Renal cortex interstitium (tissue), 11 donors: Measurements from ENCODE around the gene SNX1. TPM values are rescaled to one million over a fixed set of nuclear protein-coding genes. Genes with fewer than 3 reads are reported as not detected.
A peak's percentile ranks its signal among the peaks of the same experiment; 100 is the strongest.

Source experiments
- DNase-seq, 11 donors: peaks; one replicate each; pipeline ENCODE4 v3.0.0-alpha.2; 2013; ENCODE audit warnings: low read depth in 9 of 11, low spot score in 4 of 11; ENCODE audit errors: extremely low read depth in 1 of 11
- polyA plus RNA-seq, 3 donors: library from polyadenylated mRNA; unstranded; fragments of 120-200 nt; gene quantifications; one replicate each; pipeline ENCODE4 v1.2.1, GENCODE V29; 2013; ENCODE audit not compliant: insufficient read length in 3 of 3

SNX1 gene
- polyA plus RNA-seq, 3 donors = 103 to 113 (median 106) TPM

DNA sequence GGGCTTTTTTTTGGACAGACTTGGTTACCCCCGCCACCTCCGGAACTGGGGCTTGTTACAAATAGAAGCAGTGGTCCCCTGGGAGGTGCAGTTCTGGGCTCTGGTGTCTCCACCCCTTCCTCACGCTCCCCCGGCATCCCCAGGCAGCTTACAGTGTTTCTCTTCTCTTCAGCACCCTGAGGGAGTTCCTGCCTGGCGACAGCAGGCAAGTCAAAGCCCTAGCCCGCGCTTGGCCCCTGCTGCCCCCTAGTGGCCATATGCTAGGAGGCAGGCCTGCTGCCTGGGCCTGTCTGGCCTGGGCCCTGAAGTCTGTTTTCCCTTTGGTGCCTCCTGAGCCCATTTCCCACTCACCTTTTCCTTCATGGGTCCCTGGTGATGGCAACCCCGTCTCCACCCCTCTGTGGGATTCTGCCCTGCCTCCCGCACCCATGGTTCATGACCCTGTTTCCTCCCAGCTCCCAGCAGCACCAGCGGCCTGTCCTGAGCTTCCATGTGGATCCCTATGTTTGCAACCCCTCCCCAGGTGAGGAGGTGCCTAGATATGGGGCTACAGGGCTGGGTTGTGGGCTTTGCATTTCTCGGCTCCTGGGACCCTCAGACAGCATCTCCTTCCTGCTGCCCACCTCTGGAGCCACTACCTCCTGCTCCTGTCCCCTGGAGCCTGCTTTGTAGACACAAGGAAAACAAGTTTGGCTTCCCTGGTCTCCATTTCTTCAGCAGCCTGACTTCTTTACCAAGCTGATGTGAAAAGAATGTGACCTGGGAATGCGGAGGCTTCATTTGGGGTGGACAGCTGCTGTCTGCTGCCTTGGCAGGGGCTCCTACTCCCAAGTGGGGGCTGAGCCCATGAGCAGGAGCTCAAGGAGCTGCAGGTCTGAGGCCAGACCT, 57.9 kb downstream of the SNX1 start:
- peak in 10 of 11 donors; percentile 66 to 84 (median 76) for DNase-seq

DNA sequence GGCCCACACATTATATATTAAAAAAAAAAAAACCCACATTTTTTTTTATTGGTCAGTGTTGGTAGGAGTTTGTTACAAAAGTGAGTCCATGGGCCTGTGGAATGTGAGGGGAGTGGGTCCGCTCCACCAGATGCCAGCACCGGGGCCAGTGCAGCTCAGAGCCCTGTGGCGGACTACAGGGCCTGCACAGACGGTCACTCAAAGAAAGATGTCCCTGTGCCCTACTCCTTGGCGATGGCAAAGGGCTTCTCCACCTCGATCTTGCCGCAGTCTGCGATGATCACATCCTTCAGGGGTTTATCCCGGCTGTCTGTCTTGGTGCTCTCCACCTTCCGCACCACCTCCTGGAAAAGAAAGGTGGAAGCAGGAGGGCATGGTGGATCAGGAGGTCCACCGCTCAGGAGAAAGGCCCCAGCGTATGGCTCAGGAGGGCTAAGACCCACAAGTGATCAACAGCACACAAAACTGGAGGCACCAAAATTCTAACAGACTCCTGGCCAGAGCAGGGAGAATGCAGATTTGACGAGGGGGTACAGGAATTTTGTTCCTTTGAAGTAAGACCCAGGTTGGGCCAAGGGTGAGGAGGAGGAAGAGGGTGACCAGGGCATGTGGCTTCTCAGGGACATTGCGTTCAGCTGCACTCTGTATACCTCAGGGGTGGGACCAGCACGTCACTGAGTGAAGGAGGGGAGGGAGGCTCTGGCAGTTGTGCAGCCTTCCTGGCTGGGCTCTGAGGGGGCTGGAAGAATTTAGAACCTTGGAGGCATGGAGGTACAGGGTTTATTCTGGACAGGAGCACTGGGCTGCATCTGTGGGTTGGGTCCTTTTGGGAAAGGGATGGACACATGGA, 60.2 kb downstream of the SNX1 start:
- no peak for DNase-seq

DNA sequence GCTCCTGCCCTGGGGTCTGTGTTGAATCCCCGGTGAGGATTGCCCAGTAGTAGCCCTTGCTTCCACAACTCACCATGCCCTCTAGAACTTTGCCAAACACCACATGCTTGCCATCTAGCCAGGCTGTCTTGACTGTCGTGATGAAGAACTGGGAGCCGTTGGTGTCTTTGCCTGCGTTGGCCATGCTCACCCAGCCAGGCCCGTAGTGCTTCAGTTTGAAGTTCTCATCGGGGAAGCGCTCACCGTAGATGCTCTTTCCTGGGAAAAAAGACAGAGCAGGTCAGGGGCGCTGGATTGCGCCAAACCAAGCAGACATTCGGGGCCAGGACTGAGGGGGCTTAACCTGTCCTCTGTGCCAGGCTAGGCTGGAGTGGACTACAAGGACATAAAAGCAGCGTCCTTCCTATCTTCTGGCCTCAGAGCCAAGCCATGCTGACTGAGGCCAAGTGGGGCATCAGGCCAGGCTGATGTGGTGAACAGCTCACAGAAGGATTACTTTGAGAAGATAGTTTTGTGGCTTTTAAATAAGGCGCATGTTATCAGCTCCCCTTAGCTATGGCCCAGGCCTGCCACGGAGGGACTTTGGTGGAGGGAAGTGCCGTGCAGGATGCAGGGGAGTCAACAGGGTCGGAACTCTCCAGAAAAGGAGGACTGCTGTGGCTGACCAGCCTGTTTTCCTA, 61.0 kb downstream of the SNX1 start:
- no peak for DNase-seq

DNA sequence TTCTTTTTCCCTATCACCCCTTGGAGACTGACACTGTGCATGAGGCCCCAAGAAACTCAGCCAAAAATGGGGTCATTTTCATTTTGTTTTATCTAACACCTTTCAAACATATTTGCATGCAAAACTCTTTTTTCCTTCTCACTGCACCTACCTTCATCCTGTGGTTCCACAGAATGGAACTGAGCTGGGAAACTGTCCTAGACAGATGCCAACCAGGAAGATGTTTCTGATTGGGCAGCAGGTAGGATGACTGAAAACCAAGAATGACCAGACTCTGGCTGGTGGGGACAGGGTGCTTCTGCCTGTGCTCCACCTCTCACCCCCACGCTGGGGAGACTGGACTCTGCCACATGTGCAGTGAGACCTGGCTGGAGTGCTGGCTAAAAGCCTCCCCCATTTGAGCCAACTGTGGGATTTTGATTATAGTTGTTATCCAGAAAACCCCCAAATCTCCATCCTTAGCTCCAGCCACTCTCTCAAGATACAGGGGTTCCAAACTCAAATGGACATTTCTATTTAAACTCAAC, 61.9 kb downstream of the SNX1 start:
- no peak for DNase-seq

DNA sequence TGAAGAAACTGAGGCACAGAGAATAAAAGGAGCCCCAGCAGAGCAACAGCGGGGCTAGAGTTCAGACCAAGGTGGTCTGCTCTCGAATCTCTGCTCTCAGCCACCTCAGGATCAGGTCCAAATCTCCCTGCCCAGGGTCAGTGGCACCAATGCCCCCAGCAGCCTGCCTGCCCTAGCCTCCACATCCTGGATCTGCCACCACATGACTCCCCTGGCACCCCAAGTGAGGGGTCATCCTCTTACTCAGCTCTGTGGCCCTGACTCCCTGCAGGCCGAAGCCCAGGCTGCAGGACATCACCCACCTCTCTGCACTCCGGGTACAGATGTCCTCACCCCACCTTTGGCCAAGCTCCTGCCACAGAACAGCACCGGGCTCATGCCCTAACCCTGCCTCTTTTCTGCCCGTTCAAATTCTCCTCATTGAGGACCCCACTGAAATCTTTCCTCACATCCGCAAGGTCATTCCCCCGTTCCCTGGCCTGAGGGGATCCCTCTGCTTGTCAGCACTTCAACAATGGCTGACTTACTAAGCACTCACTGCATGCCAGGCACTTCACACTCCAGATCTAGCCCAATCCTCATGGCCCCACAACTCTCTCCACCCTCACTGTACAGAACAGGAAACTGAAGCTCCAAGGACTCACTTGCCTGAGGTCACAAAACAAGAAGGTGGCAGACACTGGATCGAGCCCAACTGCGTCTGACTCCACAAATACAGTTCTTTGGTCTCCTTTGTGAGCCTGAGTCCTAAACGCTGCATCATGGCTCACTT, 62.8 kb downstream of the SNX1 start:
- no peak for DNase-seq

DNA sequence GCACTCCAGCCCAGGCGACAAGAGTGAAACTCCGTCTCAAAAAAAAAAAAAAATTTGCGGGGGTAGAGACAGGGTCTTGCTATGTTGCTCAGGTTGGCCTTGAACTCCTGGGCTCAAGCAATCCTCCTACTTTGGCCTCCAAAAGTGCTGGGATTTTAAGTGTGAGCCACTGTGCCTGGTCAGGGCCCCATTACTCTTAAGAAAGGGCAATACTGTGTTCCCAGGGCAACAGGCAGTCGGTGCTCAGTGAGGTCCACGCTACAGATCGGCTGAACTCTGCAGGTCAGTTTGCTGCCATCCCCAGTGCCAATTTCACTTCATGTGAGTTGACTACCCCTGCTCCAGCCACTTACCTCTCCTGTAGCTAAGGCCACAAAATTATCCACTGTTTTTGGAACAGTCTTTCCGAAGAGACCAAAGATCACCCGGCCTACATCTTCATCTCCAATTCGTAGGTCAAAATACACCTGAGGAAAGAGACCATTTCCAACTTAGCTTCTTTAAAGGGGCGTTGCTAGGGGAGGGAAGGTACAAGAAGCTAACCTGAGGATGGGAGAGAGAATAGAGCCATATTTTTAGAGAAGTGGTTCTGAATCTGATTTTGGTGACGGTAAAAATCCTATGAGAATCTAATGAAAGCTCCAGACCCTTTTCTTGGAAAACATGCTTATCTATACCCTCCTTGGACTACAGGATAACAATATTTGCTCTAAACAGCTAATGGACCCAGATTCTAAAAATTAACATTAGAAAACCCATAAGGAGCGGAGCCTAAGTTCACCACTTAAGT, 66.1 kb downstream of the SNX1 start:
- DNase-seq = no peak

DNA sequence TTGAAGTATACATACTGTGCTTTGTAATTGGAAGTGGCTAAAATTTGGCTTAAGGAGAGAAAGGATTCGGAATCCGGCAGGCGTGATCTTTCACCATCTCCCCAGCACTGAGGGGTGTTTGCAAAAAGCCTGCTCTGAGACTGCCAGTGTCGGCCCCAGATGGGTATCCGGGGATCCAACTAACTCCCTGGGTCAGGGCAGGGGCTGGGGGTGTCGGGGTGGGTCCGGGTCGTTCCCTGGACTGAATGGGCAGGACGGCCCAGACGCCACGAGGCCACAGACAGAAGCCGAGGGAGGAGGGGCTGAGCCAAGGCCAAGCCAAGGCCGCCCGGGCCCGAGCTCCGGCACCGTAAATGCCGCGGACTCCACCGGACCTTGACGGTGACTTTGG, 66.7 kb downstream of the SNX1 start:
- DNase-seq = peak in 1 of 11 donors; percentile 15

DNA sequence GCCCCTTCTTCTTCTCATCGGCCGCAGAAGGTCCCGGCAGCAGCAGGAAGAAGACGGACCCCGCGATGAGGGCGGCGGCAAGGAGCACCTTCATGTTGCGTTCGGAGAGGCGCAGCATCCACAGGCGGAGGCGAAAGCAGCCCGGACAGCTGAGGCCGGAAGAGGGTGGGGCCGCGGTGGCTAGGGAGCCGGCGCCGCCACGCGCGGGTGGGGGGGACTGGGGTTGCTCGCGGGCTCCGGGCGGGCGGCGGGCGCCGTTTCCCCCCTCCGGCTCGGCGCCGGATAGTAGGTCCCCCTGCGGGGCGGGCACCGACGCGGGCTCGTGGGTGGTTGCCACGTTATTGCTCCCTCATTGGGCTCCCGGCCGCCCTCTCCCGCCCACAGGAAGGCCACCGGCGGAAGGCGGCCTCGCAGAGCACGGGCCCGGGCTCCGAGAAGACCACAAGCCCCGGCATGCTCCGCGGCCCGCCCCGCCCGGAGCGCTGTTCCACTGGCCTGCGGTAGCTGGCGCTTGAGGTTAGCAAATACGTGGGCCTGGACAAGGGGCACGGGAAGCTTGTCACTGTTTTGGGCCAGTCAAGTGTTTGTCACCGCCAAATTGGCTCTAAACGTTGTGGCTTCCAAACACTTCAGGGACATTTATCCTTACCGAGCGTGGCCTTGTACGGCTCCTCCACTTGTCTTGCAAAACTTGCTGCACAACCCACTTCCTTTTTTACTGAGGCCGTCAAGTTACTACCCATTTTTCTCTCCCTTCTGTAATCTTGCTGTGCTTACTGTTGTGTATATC, 67.3 kb downstream of the SNX1 start, which contains the start of gene PPIB:
TSS of gene PPIB (minus strand) at position 154 of the 790 bp plus-strand sequence. CDS start at position 118, 36 bp downstream.
- peak; percentile 81 to 97 (median 95) for DNase-seq

DNA sequence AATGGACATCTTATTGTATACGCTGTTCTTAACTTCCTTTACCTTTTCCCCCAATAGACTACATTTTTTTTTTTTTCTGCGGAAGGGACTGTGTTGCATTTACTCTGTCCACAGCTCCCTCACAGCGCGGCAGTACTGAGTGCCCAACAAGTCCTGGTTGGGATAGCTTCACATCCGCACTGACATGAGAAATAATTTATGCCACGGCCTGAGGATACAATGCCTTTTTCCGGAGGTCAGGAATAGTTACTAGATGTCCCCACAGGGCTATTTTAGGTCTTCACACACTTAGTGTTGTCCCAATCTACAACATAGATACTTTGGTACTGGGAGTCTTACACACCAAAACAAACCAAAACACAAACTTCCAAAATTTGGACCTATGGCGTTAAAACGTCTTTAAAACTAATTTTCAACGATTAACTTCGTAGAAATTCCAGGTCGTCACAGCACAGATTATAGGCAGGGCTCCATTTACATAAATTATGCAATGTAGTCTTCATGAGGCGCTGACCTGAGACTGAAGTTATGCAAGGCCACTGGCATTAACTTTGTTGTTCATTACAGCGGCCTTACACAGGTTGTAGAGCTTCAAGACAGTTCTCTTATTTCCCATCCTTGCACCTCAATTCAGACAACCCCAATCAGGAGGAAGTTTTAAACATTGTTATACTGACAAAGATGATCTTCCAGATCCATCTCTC, 68.0 kb downstream of the SNX1 start:
- DNase-seq = peak in 3 of 11 donors; percentile 27 to 39 (median 39)

DNA sequence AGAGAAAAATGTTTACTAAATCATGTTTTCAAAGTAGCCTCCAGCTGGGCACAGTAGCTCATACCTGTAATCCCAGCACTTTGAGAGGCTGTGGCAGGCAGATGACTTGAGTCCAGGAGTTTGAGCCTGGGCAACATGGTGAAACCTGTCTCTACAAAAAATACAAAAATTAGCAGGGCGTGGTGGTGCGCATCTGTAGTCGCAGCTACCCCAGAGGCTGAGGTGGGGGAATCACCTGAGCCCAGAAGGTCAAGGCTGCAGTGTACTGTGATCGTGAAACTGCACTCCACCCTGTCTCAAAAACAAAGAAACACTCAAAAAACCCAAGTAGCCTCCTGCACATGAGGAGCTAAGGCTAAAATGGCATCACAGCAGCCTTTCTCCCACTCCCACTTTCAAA, 68.7 kb downstream of the SNX1 start:
- DNase-seq = no peak

DNA sequence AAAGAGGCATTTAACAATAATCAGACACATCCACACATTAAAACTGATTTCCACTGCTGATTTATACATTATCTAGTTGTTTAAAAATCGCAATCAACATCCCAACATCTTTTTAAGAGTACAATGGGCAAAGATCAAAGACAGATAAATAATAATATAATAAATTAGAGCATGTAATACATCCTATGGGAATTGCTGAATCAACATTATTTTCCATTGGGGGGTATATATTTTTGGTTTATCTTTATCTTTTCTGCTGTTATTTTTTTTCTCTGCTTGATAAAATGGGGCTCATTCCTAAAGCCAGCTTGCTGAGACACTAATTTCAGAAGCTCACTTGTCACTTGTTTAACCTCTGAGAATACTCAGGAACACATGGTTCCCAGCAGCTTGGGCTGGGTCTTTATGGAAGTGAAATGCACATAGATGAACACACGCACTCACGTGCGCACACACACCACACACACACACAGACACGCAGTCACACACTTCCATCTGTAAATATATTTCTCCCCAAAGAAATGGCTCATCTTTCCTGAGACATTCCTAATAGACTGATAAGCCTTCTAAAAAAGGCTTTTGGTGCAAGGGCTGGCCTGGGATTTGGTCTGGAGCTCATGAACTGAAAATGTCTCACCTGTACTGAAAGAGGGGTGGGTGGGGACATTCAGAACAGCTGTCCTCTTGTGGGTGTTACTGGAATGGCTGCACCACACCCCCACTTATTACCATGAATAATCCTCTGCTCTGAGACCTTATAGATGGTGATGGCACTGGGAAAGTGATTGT, 70.5 kb downstream of the SNX1 start:
- DNase-seq = no peak

DNA sequence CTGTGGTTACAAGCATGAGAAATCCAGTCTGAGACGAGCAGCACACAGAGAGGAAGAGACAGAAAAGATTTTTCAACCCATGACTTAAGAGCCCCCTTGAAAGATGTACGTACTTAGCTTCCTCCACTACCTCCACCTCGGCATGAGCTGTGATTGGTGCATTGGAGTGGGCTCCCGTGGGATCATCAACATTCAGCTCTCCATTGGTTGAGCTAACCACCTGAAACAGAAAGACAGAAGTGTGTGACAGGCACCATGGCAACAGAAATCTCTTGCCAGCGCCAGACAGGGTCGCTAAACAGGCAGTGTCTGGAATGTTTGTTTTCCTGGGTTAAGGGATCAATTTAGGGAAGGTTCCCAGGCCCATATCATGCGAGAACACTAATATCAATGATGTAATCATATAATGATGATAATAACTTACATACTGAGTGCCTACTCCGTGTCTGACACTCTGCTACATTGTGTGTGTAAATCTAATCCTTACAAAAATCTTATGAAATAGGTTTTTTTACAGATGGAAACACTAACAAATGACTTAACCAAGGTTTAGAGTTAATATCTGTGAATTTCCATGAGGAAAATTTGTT, 84.5 kb downstream of the SNX1 start:
- peak in 2 of 11 donors; percentile 14 to 34 for DNase-seq

DNA sequence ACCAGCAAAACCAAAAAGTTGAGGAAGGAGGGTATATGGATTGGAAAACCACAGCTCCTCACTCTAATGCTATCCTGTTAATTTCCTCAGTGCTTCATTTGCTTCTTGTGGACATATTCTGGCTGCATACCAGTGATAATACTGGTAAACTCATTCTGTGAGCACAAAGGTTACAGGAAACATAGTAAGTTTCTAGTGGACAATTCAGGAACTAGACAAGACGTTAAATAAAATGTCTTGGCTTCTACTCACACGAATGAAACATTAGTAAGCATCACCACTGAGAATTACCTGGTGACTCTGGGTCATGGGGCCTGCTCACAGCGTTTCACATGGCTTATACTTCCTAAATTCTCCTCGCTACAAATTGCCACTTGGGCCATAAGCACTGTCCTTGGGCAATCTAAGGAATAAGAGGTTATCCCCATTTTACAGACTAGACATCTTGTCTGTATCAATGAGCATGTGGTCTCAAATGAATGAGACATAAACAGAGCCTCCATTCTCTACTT, 87.1 kb downstream of the SNX1 start:
- no peak for DNase-seq

DNA sequence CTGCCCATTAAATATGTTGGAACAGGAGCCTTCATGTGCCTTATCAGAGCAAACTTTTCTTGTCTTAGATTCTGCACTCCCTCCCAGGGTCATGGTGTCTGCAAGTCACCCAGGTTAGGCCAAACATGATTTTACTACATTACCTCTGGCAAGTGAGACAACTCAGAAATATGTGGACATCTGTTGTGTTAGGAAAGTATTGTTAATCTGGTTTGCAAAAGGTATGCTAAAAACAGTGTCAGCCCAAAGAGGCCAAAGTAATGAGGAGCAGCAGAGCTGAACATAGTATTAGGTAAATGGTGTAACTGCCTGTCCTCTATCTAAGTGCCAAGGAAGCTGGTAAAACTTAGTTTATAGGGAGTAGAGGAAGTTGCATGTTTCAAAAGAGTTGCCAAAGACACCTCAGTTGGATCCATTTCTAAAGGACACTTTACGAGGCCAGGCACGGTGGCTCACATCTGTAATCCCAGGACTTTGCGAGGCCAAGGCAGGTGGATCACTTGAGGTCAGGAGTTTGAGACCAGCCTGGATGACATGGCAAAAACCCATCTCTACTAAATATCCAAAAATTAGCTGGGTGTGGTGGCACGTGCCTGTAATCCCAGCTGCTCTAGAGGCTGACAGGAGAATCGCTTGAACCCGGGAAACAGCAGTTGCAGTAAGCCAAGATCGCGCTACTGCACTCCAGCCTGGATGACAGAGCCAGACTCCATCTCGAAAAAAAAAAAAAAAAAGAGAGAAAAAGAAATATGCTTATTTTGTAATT, 89.5 kb downstream of the SNX1 start:
- DNase-seq = no peak
